Liver (tissue), 3 donors: ENCODE data around the gene RAB3GAP1.

Source experiments
- FOXA1 ChIP-seq: IDR thresholded peaks from 2 replicates; pipeline ENCODE4 v1.6.1; 2016; ENCODE audit warnings: antibody characterized with exemption
- GABPA ChIP-seq, 2 donors: IDR thresholded peaks in 1 of 2; conservative IDR thresholded peaks in 1 of 2; 2 replicates each; pipeline ENCODE4 v1.6.1; 2016; ENCODE audit warnings: antibody characterized with exemption in 2 of 2, mild to moderate bottlenecking in 1 of 2, moderate library complexity in 1 of 2
- JUND ChIP-seq, 2 donors: IDR thresholded peaks; 2 replicates each; pipeline ENCODE4 v1.6.1; 2016; ENCODE audit warnings: antibody characterized with exemption in 2 of 2
- MAX ChIP-seq: IDR thresholded peaks from 2 replicates; pipeline ENCODE4 v1.6.1; 2016; ENCODE audit warnings: antibody characterized with exemption
- RAD21 ChIP-seq, 2 donors: IDR thresholded peaks; 2 replicates each; pipeline ENCODE4 v1.6.1; 2016; ENCODE audit warnings: antibody characterized with exemption in 2 of 2, mild to moderate bottlenecking in 2 of 2
- REST ChIP-seq: IDR thresholded peaks from 2 replicates; pipeline ENCODE4 v1.6.1; 2016; ENCODE audit warnings: antibody characterized with exemption, mild to moderate bottlenecking
- SP1 ChIP-seq: IDR thresholded peaks from 2 replicates; pipeline ENCODE4 v1.6.1; 2018; ENCODE audit warnings: antibody characterized with exemption, mild to moderate bottlenecking
- TAF1 ChIP-seq: conservative IDR thresholded peaks from 2 replicates; pipeline ENCODE4 v1.6.1; 2016; ENCODE audit warnings: antibody characterized with exemption, mild to moderate bottlenecking
- YY1 ChIP-seq: IDR thresholded peaks from 2 replicates; pipeline ENCODE4 v1.6.1; 2016; ENCODE audit warnings: antibody characterized with exemption, mild to moderate bottlenecking
- ZBTB33 ChIP-seq: IDR thresholded peaks from 2 replicates; pipeline ENCODE4 v1.6.1; 2016; ENCODE audit warnings: antibody characterized with exemption
- TF ChIP-seq, protein P1 (sequence below): fragments of 150-350 bp; IDR thresholded peaks from 2 replicates; pipeline ENCODE4 v1.5.1; 2017; ENCODE audit warnings: improper control_type of control experiment, low read depth, low read length; ENCODE audit not compliant: missing input control
- TF ChIP-seq, protein P2 (sequence below): IDR thresholded peaks from 2 replicates; pipeline ENCODE4 v1.6.1; 2016; ENCODE audit warnings: antibody characterized with exemption
- donor health status: healthy.
- donor health status: healthy.

DNA sequence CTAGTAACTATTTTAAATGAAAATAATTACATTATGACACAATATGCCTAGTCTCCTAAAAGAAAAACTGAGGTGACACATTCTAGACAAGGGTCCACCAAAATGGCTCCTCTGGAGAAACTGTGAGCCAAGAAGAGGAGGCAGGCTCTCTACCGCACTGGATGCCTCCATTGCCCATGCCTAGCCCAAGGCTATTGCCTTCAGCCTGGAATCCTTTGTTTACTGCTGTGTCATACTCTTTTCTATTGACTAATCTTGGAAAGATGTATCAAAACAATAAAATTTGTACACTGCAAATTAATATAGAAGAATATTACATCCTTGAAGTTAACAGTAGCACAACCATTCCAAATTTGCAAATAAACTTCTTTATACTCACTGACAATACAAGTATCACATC, 167.1 kb downstream of the RAB3GAP1 start:
- TF ChIP-seq, protein P1, sequence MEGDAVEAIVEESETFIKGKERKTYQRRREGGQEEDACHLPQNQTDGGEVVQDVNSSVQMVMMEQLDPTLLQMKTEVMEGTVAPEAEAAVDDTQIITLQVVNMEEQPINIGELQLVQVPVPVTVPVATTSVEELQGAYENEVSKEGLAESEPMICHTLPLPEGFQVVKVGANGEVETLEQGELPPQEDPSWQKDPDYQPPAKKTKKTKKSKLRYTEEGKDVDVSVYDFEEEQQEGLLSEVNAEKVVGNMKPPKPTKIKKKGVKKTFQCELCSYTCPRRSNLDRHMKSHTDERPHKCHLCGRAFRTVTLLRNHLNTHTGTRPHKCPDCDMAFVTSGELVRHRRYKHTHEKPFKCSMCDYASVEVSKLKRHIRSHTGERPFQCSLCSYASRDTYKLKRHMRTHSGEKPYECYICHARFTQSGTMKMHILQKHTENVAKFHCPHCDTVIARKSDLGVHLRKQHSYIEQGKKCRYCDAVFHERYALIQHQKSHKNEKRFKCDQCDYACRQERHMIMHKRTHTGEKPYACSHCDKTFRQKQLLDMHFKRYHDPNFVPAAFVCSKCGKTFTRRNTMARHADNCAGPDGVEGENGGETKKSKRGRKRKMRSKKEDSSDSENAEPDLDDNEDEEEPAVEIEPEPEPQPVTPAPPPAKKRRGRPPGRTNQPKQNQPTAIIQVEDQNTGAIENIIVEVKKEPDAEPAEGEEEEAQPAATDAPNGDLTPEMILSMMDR = no peak
- TF ChIP-seq ZBTB33 (no peak), SP1 (no peak), JUND (IDR thresholded peaks at IDR 0.05) (no peak), TAF1 (no peak), YY1 (no peak), FOXA1 (no peak), REST (no peak), MAX (no peak), RAD21 (IDR thresholded peaks at IDR 0.05) (no peak), GABPA (IDR thresholded peaks at IDR 0.05 in 1 of 2, conservative IDR thresholded peaks at IDR 0.05 in 1 of 2) (no peak)
- TF ChIP-seq, protein P2, sequence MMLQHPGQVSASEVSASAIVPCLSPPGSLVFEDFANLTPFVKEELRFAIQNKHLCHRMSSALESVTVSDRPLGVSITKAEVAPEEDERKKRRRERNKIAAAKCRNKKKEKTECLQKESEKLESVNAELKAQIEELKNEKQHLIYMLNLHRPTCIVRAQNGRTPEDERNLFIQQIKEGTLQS = no peak
